Measurements from ENCODE around the gene DNAH17. TPM values are rescaled to one million over a fixed set of nuclear protein-coding genes. Genes with fewer than 3 reads are reported as not detected.

The DNAH17 gene
- total RNA-seq, 1 experiment from 2014 or later = 0.18 TPM

DNA sequence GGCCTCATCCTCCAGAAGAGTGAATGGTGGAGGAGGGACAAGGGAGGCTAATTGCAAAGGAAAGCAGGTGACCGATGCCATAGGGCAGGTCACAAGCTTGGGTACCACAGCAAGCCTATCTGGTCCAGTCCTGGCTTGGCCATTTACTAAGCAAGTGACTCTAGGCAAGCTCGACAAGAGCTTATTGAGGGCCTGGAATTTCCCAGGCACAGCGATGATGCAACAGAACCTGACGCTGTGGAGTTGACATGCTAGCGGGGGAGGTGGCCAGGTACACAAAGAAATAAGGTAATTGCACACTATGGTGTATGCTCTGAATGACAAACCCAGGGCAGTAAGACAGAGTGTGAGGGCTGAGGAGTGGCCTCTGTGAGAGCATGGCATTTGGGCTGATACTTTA lies 100.2 kb downstream of the DNAH17 start:
- no peak for ATAC-seq

DNA sequence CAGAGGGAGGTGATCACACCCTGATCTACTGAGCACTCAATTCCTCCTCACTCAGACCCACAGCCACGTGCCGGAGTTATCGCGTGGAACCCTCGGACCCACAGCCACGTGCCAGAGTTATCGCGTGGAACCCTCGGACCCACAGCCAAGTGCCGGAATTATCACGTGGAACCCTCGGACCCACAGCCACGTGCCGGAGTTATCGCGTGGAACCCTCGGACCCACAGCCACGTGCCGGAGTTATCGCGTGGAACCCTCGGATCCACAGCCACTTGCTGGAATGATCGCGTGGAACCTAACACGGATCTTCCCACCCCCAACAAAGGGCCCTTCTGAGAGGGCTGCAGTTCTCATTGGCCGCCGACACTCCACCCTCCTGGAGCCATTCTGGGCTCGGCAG lies 101.0 kb downstream of the DNAH17 start:
- Histone ChIP-seq H3K36me3 (ENCODE audit: control insufficient read depth, insufficient read depth, low read length) (no peaks in the 10 kb centered on the region), H3K4me3 (ENCODE audit: low read depth in 2 of 2, low read length in 2 of 2) (no peak overlapping the region), H3K4me1 (ENCODE audit: control insufficient read depth, insufficient read depth, low read length) (no peaks in the 10 kb centered on the region), H3K27me3 (ENCODE audit: control insufficient read depth, insufficient read depth, low read length) (no peaks in the 10 kb centered on the region), H3K27ac (ENCODE audit: low read length) (no peak overlapping the region), H3K9me3 (ENCODE audit: control insufficient read depth, insufficient read depth, low read depth, low read length) (no peaks in the 10 kb centered on the region)
- BruUV-seq (replicated peaks) = no TSS peak
- ATAC-seq = no peak
- intact Hi-C loops (cut with micrococcal nuclease; ENCODE audit: unreplicated experiment) = no loop called here
- POLR2A ChIA-PET = no interaction called here
- TF ChIP-seq SIN3A (IDR thresholded peaks at IDR 0.05; ENCODE audit: borderline replicate concordance, insufficient read depth, low read depth, low read length) = no peak
- TF ChIP-seq, protein P1, sequence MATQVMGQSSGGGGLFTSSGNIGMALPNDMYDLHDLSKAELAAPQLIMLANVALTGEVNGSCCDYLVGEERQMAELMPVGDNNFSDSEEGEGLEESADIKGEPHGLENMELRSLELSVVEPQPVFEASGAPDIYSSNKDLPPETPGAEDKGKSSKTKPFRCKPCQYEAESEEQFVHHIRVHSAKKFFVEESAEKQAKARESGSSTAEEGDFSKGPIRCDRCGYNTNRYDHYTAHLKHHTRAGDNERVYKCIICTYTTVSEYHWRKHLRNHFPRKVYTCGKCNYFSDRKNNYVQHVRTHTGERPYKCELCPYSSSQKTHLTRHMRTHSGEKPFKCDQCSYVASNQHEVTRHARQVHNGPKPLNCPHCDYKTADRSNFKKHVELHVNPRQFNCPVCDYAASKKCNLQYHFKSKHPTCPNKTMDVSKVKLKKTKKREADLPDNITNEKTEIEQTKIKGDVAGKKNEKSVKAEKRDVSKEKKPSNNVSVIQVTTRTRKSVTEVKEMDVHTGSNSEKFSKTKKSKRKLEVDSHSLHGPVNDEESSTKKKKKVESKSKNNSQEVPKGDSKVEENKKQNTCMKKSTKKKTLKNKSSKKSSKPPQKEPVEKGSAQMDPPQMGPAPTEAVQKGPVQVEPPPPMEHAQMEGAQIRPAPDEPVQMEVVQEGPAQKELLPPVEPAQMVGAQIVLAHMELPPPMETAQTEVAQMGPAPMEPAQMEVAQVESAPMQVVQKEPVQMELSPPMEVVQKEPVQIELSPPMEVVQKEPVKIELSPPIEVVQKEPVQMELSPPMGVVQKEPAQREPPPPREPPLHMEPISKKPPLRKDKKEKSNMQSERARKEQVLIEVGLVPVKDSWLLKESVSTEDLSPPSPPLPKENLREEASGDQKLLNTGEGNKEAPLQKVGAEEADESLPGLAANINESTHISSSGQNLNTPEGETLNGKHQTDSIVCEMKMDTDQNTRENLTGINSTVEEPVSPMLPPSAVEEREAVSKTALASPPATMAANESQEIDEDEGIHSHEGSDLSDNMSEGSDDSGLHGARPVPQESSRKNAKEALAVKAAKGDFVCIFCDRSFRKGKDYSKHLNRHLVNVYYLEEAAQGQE (IDR thresholded peaks at IDR 0.05; ENCODE audit: insufficient read depth in 1 of 2, low read depth in 2 of 2, low read length in 1 of 2) = no peak
- no peak for DNase-seq (ENCODE audit: low read depth, low spot score)
- in situ Hi-C loops (cut with HindIII; ENCODE audit: low pct_unique_long_range_greater_than_20kb, low sequenced_read_pairs) = loop anchor here (25.0 kb wide), 1 partner anchor 361 kb away; the partner anchor contains the start of gene USP36
- CTCF ChIA-PET = no interaction called here

More for the DNA sequence above, 100.2 kb downstream of the DNAH17 start:
- TF ChIP-seq, protein P1 (IDR thresholded peaks at IDR 0.05; ENCODE audit: insufficient read depth in 1 of 2, low read depth in 2 of 2, low read length in 1 of 2) = no peak
- TF ChIP-seq, protein P2, sequence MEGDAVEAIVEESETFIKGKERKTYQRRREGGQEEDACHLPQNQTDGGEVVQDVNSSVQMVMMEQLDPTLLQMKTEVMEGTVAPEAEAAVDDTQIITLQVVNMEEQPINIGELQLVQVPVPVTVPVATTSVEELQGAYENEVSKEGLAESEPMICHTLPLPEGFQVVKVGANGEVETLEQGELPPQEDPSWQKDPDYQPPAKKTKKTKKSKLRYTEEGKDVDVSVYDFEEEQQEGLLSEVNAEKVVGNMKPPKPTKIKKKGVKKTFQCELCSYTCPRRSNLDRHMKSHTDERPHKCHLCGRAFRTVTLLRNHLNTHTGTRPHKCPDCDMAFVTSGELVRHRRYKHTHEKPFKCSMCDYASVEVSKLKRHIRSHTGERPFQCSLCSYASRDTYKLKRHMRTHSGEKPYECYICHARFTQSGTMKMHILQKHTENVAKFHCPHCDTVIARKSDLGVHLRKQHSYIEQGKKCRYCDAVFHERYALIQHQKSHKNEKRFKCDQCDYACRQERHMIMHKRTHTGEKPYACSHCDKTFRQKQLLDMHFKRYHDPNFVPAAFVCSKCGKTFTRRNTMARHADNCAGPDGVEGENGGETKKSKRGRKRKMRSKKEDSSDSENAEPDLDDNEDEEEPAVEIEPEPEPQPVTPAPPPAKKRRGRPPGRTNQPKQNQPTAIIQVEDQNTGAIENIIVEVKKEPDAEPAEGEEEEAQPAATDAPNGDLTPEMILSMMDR (IDR thresholded peaks at IDR 0.05) = no peak
- TF ChIP-seq TCF7L2 (IDR thresholded peaks at IDR 0.05; ENCODE audit: low read depth, low read length) = no peak
- TF ChIP-seq SIN3A (IDR thresholded peaks at IDR 0.05; ENCODE audit: borderline replicate concordance, insufficient read depth, low read depth, low read length) = no peak
- TF ChIP-seq POLR2AphosphoS5 (IDR thresholded peaks at IDR 0.05; ENCODE audit: low read depth, low read length) = no peak
- H3K27ac ChIP-seq (ENCODE audit: low read length) = no peak overlapping the region
- H3K4me1 ChIP-seq (ENCODE audit: control insufficient read depth, insufficient read depth, low read length) = no peaks in the 10 kb centered on the region
- H3K36me3 ChIP-seq (ENCODE audit: control insufficient read depth, insufficient read depth, low read length) = no peaks in the 10 kb centered on the region
- no TSS peak for BruUV-seq (replicated peaks)
- no peaks in the 10 kb centered on the region for H3K27me3 ChIP-seq (ENCODE audit: control insufficient read depth, insufficient read depth, low read length)
- H3K9me3 ChIP-seq (ENCODE audit: control insufficient read depth, insufficient read depth, low read depth, low read length) = no peaks in the 10 kb centered on the region
- in situ Hi-C loops (cut with HindIII; ENCODE audit: low pct_unique_long_range_greater_than_20kb, low sequenced_read_pairs) = loop anchor here (25.0 kb wide), 1 partner anchor 360 kb away; the partner anchor contains the start of gene USP36
- POLR2A ChIA-PET = interaction anchor here (0.6 kb wide), 2 partner anchors 112 to 233 kb away, joined by 3 to 5 read pairs; no protein-coding TSS in a partner anchor
- CTCF ChIA-PET = no interaction called here
- intact Hi-C loops (cut with micrococcal nuclease; ENCODE audit: unreplicated experiment) = no loop called here
- no peak for DNase-seq (ENCODE audit: low read depth, low spot score)
- H3K4me3 ChIP-seq (ENCODE audit: low read depth in 2 of 2, low read length in 2 of 2) = no peak overlapping the region
